HUES64 (cell line): ENCODE results near the gene SNTG2.
A peak's percentile ranks its signal among the peaks of the same experiment; 100 is the strongest.

Source experiments
- H3K27ac ChIP-seq: 2 replicates; pipeline ENCODE4 v1.7.0; 2013; ENCODE audit warnings: low read depth, low read length, inconsistent platforms
- H3K27me3 ChIP-seq: 2 replicates; pipeline ENCODE4 v1.6.1; 2013; ENCODE audit warnings: mild to moderate bottlenecking, low read length; ENCODE audit not compliant: insufficient read depth
- H3K36me3 ChIP-seq: 2 replicates; pipeline ENCODE4 v1.6.1; 2013; ENCODE audit warnings: mild to moderate bottlenecking, low read length; ENCODE audit not compliant: insufficient read depth
- H3K4me1 ChIP-seq: 2 replicates; pipeline ENCODE4 v1.6.1; 2013; ENCODE audit warnings: mild to moderate bottlenecking, low read length, moderate library complexity; ENCODE audit not compliant: insufficient read depth
- H3K4me3 ChIP-seq: 2 replicates; pipeline ENCODE4 v1.5.1; 2013; ENCODE audit warnings: mild to moderate bottlenecking, low read length, moderate library complexity
- H3K9ac ChIP-seq: 2 replicates; pipeline ENCODE4 v1.6.1; 2013; ENCODE audit warnings: mild to moderate bottlenecking, low read depth, low read length
- H3K9me3 ChIP-seq: 2 replicates; pipeline ENCODE4 v1.6.1; 2013; ENCODE audit warnings: low read depth, low read length; ENCODE audit not compliant: insufficient read depth
- WGBS: fragments of 150-250, 120-280 bp; methylation state at CpG from one replicate; pipeline ENCODE4 v1.1.7; 2013; ENCODE audit warnings: missing lambda C conversion rate; 5-methylcytosine and 5-hydroxymethylcytosine counted together

The SNTG2 gene

GRCh38 chr2:1324884-1325283, 374.2 kb downstream of the SNTG2 start:
- H3K4me3 ChIP-seq: no peak overlapping the region
- H3K9me3 ChIP-seq: no peaks in the 10 kb centered on the region
- H3K9ac ChIP-seq: no peak overlapping the region
- H3K36me3 ChIP-seq: no peaks in the 10 kb centered on the region
- no peak overlapping the region for H3K27ac ChIP-seq
- H3K4me1 ChIP-seq: no peaks in the 10 kb centered on the region
- H3K27me3 ChIP-seq: no peaks in the 10 kb centered on the region
- 95% methylated on average over 2 of the region's 2 CpGs for WGBS

DNA sequence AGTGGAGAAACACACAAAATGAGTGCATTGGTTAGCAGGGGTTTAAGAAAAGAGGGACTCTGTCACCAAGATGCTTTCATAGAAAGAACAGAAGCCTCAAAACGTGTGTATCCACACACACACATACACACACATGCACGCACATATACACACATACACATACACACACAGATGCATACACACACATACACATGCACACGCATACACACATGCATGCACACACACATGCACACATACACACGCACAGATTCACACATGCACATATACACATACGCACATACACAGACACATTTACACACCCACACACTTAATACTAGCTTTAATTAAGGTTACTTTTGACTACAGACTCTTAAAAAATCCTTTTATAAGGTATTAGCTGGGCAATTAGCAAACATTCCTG, 378.0 kb downstream of the SNTG2 start:
- Histone ChIP-seq H3K36me3 (no peaks in the 10 kb centered on the region), H3K4me1 (no peaks in the 10 kb centered on the region)
- WGBS: 90% methylated on average over 5 of the region's 5 CpGs

DNA sequence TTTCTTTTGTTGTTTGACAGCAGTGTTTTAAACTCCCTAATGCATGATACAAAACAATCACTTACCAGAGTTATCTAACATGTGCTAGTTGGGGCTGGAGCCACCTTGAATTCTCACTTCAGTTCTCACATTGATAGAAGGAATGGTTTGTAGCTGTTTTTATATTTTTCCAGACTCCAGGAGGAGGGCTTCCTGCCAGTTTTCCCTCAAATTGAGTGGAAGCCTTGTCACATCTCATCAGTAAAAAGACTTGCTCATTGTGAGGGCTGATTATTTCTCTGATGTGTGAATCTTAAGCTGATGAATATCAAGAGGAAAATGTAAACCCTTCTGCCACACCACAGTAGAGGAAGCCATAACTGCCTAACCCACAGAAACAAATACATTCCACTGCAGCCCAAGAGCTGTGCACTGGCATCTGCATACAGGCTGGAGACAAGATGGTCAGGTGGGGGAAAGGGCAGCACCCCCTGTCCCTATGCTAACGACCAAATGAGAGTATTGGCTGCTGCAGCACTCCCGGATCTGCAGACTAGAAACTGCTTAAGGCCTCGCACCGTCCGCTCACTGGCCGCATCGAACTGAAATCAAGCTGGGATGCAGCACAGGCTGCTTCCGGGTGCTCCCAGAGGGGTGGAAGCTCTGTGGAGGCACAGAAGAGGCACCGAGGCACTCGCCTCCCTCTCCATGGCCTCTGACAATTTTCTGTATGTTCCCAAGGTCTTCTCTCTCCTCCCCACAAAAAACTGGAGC, 388.9 kb downstream of the SNTG2 start:
- WGBS: 76% methylated on average over 10 of the region's 10 CpGs
- Histone ChIP-seq H3K9ac (no peak overlapping the region), H3K4me1 (peaks cover 19% of the 10 kb centered on the region)

More for the DNA sequence above, 378.0 kb downstream of the SNTG2 start:
- Histone ChIP-seq H3K9me3 (no peaks in the 10 kb centered on the region), H3K27me3 (no peaks in the 10 kb centered on the region), H3K9ac (no peak overlapping the region), H3K27ac (no peak overlapping the region), H3K4me3 (no peak overlapping the region)

GRCh38 chr2:1340141-1340512, 389.5 kb downstream of the SNTG2 start:
- no peaks in the 10 kb centered on the region for H3K9me3 ChIP-seq
- no peak overlapping the region for H3K4me3 ChIP-seq
- no peaks in the 10 kb centered on the region for H3K27me3 ChIP-seq
- H3K9ac ChIP-seq: no peak overlapping the region
- 61% methylated on average over 2 of the region's 5 CpGs for WGBS
- H3K4me1 ChIP-seq: peaks cover 19% of the 10 kb centered on the region
- H3K36me3 ChIP-seq: no peaks in the 10 kb centered on the region
- H3K27ac ChIP-seq: no peak overlapping the region

More for the DNA sequence above, 388.9 kb downstream of the SNTG2 start:
- H3K9me3 ChIP-seq: no peaks in the 10 kb centered on the region
- H3K27ac ChIP-seq: no peak overlapping the region
- H3K4me3 ChIP-seq: no peak overlapping the region
- no peaks in the 10 kb centered on the region for H3K27me3 ChIP-seq
- H3K36me3 ChIP-seq: no peaks in the 10 kb centered on the region

DNA sequence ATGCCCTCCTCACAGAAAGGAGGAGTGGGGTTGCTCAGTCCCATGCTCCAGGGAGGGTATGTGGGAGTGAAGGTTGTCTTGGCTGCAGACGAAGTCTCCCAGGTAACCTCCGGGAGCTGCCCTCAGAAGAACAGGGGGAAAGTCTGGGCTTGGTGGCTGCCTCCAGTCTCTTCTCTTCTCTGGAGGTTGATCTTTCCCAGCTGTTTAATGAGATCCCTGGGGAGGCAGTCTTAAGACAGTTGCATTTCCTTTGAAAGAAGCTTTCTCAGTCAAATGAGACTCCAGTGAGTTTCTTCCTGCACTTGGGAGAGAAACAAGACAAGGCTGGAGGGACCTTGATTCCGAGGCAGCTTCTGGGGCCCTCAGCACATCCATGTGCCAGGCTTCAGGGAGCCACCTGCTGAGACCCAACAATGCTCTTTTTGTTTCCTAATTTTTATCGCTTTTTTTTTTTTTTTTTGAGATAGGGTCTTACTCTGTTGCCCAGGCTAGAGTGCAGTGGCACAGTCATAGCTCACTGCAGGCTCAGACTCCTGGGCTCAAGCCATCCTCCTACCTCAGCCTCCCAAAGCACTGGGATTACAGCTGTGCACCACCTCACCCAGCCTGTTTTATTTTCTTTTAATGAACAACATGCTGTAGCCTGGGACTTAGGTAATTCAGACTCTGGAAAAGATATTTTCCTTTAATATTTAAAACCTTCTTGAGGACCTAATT, 390.9 kb downstream of the SNTG2 start:
- Histone ChIP-seq H3K27ac (peak overlapping the region; percentile 7; the same call in 1 of the 2 replicates), H3K4me3 (no peak overlapping the region), H3K4me1 (peaks cover 19% of the 10 kb centered on the region), H3K9me3 (no peaks in the 10 kb centered on the region), H3K27me3 (no peaks in the 10 kb centered on the region), H3K36me3 (no peaks in the 10 kb centered on the region), H3K9ac (no peak overlapping the region)
- WGBS: 44% methylated on average over 3 of the region's 4 CpGs

GRCh38 chr2:1348789-1349188, 398.1 kb downstream of the SNTG2 start:
- WGBS: 100% methylated on average over 1 of the region's 1 CpG
- no peaks in the 10 kb centered on the region for H3K4me1 ChIP-seq
- no peak overlapping the region for H3K9ac ChIP-seq
- H3K4me3 ChIP-seq: no peak overlapping the region
- H3K36me3 ChIP-seq: no peaks in the 10 kb centered on the region
- H3K27ac ChIP-seq: no peak overlapping the region
- H3K27me3 ChIP-seq: no peaks in the 10 kb centered on the region
- H3K9me3 ChIP-seq: peaks cover 5% of the 10 kb centered on the region; the same call in 1 of the 2 replicates

GRCh38 chr2:1350111-1350510, 399.5 kb downstream of the SNTG2 start:
- H3K9ac ChIP-seq: no peak overlapping the region
- H3K9me3 ChIP-seq: peaks cover 5% of the 10 kb centered on the region; the same call in 1 of the 2 replicates
- no peaks in the 10 kb centered on the region for H3K27me3 ChIP-seq
- no peaks in the 10 kb centered on the region for H3K36me3 ChIP-seq
- no peak overlapping the region for H3K27ac ChIP-seq
- WGBS: 66% methylated on average over 5 of the region's 5 CpGs
- no peaks in the 10 kb centered on the region for H3K4me1 ChIP-seq
- no peak overlapping the region for H3K4me3 ChIP-seq

- 90% methylated on average over 9 of the region's 9 CpGs for WGBS
Measured at GRCh38 chr2:1353124-1353523, 402.5 kb downstream of the SNTG2 start.

DNA sequence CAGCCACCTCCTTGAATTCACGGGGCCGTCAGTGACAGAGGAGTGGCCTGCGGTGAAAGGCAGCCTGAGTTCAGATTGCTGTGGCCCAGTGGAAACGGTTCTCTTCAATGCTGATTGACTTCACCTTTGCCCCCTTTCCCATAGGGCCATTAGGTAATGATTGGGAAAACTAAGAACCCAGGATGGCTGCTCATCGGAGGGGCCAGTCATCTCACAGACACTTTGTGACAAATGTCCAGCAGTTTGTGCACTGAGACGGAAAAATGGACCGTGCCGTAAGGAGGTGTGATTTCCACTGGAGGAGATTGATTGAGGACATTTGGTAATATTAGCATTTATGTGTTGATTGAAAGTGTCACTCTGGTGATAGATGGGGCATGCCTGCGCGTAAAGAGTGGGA, 402.9 kb downstream of the SNTG2 start:
- Histone ChIP-seq H3K4me3 (no peak overlapping the region), H3K27ac (no peak overlapping the region), H3K4me1 (no peaks in the 10 kb centered on the region), H3K9ac (no peak overlapping the region), H3K27me3 (no peaks in the 10 kb centered on the region), H3K9me3 (peaks cover 5% of the 10 kb centered on the region; the same call in 1 of the 2 replicates), H3K36me3 (no peaks in the 10 kb centered on the region)
- 94% methylated on average over 10 of the region's 10 CpGs for WGBS

More at GRCh38 chr2:1353124-1353523, 402.5 kb downstream of the SNTG2 start:
- no peak overlapping the region for H3K27ac ChIP-seq
- H3K4me1 ChIP-seq: no peaks in the 10 kb centered on the region
- H3K9me3 ChIP-seq: peaks cover 5% of the 10 kb centered on the region; the same call in 1 of the 2 replicates
- H3K9ac ChIP-seq: no peak overlapping the region
- H3K27me3 ChIP-seq: no peaks in the 10 kb centered on the region
- no peak overlapping the region for H3K4me3 ChIP-seq
- H3K36me3 ChIP-seq: no peaks in the 10 kb centered on the region

DNA sequence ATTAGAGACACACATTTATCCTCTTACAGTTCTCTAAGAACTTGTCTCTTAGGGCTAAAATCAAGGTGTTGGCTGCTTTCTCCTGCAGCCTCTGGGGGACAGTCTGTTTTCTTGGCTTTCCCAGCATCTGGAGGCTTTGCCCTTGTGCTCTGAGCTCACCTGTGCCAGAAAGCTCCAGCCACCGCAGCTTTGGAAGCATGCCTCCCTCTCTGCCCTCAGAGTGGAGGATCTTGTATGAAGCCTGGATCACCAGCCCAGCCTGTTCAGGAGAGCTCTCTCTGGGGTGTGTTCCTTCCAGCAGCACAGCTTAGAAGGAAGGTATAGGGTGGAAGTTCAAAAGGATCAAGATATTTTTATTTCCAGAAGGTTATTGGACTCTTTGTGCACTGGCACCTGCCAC, 409.5 kb downstream of the SNTG2 start:
- Histone ChIP-seq H3K4me3 (no peak overlapping the region), H3K9ac (no peak overlapping the region), H3K4me1 (no peaks in the 10 kb centered on the region), H3K36me3 (no peaks in the 10 kb centered on the region), H3K9me3 (no peaks in the 10 kb centered on the region), H3K27ac (no peak overlapping the region), H3K27me3 (no peaks in the 10 kb centered on the region)
- WGBS: 92% methylated on average over 1 of the region's 1 CpG

GRCh38 chr2:1360557-1361250, 410.1 kb downstream of the SNTG2 start:
- Histone ChIP-seq H3K27me3 (no peaks in the 10 kb centered on the region), H3K36me3 (no peaks in the 10 kb centered on the region), H3K4me3 (no peak overlapping the region), H3K4me1 (no peaks in the 10 kb centered on the region), H3K9me3 (no peaks in the 10 kb centered on the region), H3K27ac (no peak overlapping the region), H3K9ac (no peak overlapping the region)
- 84% methylated on average over 5 of the region's 6 CpGs for WGBS
